GM18508 (cell line): Measurements from ENCODE around the gene CCNY.
"Not testable (repeated sequence)": the region's sequence is repeated elsewhere in the genome, so short reads cannot be mapped to it uniquely, and the experiment has no call there.

Source experiments
- ATAC-seq: cut with Tn5 transposase; IDR thresholded peaks from one replicate; pipeline ENCODE4 v1.9.1; 2021; ENCODE audit warnings: moderate number of reproducible peaks; ENCODE audit not compliant: insufficient read depth, unreplicated experiment

The CCNY gene

GRCh38 chr10:35353805-35354204 lies 17.5 kb downstream of the CCNY start:
- no peak for ATAC-seq

GRCh38 chr10:35354257-35354656 lies 17.9 kb downstream of the CCNY start:
- not testable (repeated sequence) for ATAC-seq

DNA sequence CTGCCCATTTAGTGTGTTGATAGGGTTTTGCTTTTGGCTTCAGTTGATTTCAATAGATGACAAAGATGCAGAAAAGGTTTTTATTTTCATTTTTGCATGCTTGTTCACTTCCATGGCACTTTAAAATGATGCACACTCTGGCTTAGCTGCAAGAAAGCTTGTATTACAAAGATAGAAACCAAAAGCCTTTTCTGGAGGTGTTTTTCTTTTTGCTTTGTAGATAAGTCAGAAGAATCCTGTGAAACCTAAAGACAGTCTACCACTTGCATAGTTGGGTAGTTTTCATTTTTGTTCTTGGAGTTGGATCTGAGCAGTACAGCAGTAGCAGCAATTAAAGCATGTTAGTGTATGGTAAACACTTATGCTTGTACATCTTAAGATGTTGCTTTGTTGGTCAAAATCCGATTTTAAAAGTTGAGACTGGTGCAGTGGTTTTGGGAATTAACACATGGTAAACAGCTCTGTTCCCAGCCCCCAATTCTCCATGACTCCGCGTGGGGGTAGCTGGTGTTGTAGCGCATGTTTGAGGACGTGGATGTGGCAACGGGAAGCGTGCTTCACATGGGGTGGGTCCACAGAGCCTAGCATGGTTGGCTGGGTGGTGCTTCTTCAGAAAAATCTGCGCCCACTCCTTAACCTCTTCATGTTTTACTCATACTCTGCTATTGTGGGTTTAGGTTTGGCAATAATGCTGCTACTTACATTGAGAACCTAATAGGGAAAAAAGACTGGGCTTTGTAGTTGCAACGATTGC lies 19.8 kb downstream of the CCNY start:
- ATAC-seq: peak; percentile 68

GRCh38 chr10:35356725-35357092 lies 20.4 kb downstream of the CCNY start:
- no peak for ATAC-seq

- no peak for ATAC-seq
Observed at GRCh38 chr10:35359056-35359455, 22.7 kb downstream of the CCNY start.

DNA sequence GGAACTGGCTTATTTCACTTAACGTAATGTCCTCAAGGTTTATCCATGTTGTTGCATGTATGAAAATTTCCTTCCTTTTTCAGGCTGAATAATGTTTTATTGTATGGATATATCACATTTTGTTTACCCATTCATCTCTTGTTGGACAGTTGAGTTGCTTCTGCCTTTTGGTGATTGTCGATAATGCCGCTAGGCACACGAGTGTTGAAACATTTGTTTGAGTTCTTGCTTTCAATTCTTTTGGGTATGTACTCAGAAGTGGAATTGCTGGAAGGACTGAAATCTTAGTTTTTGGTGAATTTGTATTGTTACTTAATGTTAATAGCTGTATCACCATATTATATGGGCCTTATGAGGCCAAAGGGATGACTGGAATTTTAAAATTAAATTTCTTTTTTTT lies 23.6 kb downstream of the CCNY start:
- ATAC-seq: no peak

DNA sequence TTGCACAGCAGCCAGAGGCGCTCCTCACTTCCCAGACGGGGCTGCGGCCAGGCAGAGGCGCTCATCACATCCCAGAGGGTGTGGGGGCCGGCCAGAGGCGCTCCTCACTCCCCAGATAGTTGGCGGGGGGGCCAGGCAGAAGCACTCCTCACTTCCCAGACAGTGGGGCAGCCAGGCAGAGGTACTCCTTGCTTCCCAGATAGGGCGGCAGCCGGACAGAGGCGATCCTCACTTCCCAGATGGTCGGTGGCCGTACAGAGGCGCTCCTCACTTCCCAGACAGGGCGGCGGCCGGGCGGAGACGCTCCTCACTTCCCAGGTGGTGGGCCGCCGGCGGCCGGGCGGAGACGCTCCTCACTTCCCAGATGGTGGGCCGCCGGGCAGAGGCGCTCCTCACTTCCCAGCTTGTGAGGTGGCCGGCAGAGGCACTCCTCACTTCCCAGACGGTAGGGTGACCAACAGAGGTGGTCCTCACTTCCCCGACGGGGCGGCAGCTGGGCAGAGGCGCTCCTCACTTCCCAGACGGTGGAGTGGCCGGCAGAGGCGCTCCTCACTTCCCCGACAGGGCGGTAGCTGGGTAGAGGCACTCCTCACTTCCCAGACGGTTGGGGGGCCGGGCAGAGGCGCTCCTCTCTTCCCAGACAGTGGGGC lies 26.5 kb downstream of the CCNY start:
- no peak for ATAC-seq

GRCh38 chr10:35363587-35363986 lies 27.3 kb downstream of the CCNY start:
- ATAC-seq: no peak

- ATAC-seq: no peak
Observed at GRCh38 chr10:35364808-35365207, 28.5 kb downstream of the CCNY start.

GRCh38 chr10:35365994-35366393 lies 29.7 kb downstream of the CCNY start:
- ATAC-seq: no peak

DNA sequence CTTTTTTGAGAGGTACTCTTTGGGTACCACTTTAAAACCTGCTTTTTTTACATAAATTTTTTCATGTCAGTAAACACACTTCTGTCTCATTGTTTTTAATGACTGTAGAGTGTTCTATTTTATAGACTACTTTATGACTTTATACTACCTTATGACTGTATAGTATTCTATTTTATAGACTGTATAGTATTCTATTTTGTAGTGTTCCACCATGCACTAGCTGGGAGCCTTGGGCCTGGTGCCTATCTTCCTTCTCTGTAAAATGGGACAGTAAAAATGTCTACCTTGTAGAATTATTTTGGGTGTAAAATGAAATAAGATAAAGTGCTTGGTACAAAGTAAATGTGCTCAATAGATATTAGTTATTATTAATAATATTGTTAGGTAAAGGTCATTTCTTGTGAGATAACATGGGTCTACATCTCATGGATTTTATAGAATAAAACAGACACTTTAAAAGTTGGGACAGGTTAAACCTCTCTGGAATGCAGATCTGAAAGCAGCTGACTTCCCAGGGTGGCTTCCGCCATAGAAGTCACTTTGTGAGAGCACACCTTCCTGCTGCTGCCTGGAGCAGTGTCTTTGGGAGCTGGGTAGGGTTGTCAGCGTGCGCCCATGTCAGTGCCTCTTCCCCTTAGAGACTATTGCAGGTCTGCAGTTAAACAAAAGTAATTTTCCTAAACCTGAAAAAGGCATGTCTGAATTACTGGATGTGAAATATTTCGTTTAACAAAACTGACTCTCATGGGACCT lies 31.0 kb downstream of the CCNY start:
- ATAC-seq: no peak

DNA sequence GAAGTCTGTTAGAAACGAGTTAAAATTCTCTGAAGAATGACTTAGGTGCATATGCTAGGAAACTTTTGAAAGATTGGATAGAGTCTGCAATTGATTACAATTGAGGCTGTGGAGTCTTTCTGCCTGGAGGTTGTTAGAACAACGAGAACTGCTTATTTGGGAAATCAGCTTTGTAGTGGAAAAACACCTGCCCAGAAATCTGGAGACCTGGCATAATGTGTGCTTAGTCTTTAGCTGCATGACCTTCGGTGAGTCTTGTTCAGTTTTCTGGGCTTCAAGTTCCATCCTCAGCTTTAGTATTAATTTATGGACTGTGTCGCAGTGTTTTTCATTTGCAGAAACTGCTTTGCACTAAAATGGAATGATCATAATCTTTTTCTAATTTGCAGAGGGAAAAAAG lies 31.7 kb downstream of the CCNY start:
- ATAC-seq: no peak

DNA sequence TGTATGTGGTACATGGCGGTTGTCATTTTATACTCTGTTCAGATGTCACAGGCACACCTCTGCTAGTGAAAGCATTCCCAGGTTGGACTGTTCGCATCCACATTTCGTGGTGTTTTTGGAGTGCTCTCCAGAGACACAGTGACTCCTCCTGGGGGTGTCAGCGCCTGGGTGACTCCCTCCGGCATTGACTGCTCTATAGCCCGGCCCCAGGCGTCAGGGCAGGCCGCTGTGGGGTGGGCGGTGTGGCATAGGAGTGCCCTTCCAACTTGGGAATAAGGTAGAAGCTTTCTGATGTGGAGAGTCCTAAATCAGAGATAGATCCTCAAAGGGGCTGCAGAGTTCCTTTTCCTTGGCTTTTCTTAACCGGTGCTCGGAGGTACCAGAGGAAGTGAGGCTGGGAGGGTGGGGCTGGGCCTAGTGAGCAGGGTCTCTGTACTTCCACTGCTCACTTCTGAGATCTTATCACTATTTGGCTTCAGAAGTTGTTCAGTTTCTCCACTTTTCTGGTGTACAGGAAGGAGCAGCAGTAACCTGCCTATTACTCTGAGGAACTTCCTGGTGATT lies 32.3 kb downstream of the CCNY start:
- no peak for ATAC-seq

DNA sequence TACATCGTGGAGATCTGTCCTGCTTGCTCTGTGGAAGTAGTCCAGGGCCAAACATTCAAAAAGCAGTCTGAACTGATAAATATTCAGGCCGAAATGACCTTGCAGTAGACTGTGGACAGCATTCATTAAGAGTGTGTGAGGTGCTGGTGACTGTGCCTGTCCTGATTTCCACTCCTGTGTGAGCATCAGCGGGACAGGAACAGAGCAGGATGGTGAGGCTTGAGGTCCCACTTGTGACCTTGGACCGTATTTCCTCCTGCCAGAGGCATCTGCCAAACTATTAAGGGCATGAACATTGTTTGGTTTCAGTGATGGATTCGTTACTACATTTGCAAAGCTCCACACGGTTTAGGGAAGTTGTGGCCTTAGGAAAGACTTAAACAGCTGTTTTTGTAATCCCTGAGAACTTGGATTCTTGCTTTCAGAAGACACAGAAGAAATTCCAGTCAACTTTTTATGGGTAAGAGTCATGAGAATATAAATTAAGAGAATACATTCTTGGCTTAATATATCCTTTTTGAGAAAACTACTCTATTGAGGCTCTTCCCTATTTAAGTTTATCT lies 32.8 kb downstream of the CCNY start:
- ATAC-seq: no peak

GRCh38 chr10:35371731-35372130 lies 35.4 kb downstream of the CCNY start:
- no peak for ATAC-seq

- ATAC-seq: no peak
Observed at GRCh38 chr10:35372329-35372728, 36.0 kb downstream of the CCNY start.

DNA sequence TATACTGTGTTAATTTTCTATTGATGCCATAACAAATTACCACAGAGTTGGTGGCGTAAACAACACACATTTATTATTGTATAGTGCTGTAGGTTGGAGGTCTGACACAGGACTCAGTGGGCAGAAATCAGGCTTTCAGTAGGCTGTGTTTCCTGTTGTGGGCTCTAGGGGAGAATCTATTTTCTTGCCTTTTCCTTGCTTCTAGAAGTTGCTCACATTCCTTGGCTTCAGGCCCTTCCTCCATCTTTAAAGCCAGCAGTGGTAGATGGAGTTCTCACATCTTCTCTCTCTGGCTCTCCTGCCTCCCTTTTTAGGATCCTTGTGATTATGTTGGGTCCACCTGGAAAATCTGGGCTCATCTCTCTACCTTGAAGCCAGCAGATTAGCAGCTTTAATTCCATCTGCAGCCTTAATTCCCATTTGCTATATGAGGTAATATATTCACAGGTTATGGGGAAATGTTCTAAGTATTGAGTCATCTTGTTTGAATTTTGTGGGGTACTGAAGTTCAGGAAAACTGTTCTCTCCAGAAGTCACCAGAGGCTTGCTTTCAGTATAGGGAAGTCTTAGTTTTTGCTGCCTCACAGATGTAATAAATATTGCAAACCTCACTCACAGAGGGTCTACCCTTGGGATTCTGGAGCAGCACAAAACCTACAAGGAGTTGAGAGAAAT lies 38.9 kb downstream of the CCNY start:
- no peak for ATAC-seq

DNA sequence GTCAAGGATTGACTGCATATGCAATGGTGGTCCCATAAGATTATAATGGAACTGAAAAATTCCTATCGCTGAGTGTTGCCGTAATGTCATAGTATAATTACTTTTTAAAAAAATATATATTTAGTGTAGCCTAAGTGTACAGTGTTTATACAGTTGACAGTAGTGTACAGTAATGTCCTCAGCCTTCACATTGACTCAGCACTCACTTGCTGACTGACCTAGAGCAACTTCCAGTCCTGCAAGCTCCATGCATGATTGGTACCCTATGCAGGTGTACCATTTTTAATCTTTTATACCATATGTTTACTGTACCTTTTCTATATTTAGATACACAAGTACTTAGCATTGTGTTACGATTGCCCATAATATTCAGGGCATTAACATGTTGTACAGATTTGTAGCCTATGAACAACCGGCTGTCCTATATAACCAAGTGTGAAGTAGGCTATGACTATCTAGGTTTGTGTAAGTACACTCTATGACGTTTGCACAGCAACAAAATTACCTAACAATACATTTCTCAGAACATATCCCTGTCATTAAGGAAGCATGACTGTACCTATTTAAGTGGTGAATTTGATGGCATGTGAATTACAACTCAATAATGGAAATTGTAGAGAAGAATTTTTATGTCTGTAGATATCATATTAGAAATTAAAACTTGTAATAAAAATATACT lies 40.9 kb downstream of the CCNY start:
- ATAC-seq: no peak

DNA sequence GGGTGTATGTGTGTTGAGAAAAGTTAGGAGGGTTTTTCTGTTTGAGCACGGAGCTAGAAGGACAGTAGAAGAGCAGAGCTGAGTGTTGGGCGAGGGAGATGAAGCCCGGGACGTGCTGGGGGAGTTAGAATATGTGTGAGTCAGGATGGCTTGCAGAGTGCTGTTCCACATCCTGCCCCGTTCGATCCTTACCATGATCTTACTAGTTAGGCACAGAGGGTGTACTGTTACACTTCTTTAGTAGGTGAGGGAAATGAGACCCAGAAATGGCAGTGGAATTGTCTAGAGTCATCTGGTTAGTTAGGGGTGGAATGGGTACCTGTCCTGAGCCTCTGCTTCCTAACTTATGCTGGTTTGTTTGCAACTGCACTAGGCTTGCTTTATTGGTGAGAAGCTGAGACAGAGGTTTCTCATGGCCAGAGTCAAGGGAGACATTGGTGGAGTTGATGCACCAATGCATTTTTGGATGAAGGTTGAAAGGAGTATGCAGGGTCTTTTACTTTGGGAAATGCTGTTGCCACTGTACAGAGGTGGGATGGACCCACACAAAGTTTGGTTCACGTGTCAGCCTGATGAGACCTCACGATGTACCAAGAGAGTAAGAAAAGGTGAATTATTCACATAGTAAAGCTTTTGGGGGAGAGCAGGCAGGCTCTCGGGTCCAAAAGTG lies 42.4 kb downstream of the CCNY start:
- peak; percentile 14 for ATAC-seq
